Upper lobe of left lung (tissue), 6 donors: Measurements from ENCODE around the gene MYO18B. TPM values are rescaled to one million over a fixed set of nuclear protein-coding genes. Genes with fewer than 3 reads are reported as not detected.

ENCODE experiments used
- ATAC-seq, 2 donors: fragments of 200-7000 bp; cut with Tn5 transposase; one replicate each; pipeline ENCODE4 v1.9.1; 2022; ENCODE audit warnings: mild to moderate bottlenecking in 2 of 2, moderate library complexity in 2 of 2; ENCODE audit not compliant: low FRiP score in 2 of 2
- DNase-seq, 2 donors: peaks; one replicate each; pipeline ENCODE4 v3.0.0-alpha.2; 2019 to 2020
- H3K27ac ChIP-seq, 4 donors: fragments of 200-600 bp; sonication (generic); one replicate each; pipeline ENCODE4 v1.5.1; 2016 to 2019
- H3K27me3 ChIP-seq, 4 donors: fragments of 200-600 bp; sonication (generic); one replicate each; pipeline ENCODE4 v1.5.1; 2017 to 2019
- H3K36me3 ChIP-seq, 4 donors: fragments of 200-600 bp; sonication (generic); one replicate each; pipeline ENCODE4 v1.5.1; 2016 to 2019
- H3K4me1 ChIP-seq, 4 donors: fragments of 200-600 bp; sonication (generic); one replicate each; pipeline ENCODE4 v1.5.1; 2018 to 2019
- H3K4me3 ChIP-seq, 4 donors: fragments of 200-600 bp; sonication (generic); one replicate each; pipeline ENCODE4 v1.5.1; 2017 to 2019; ENCODE audit warnings: mild to moderate bottlenecking in 2 of 4, moderate library complexity in 1 of 4
- H3K9me3 ChIP-seq, 4 donors: fragments of 200-600 bp; sonication (generic); one replicate each; pipeline ENCODE4 v1.5.1; 2018 to 2019
- EP300 ChIP-seq, 4 donors: sonication (generic); formaldehyde crosslinking; IDR thresholded peaks; one replicate each; pipeline ENCODE4 v1.5.1; 2017; ENCODE audit warnings: antibody characterized with exemption in 4 of 4, control low read depth in 2 of 4
- POLR2A ChIP-seq, 4 donors: fragments of 450-650 bp; IDR thresholded peaks; one replicate each; pipeline ENCODE4 v1.5.1; 2016 to 2017; ENCODE audit warnings: antibody characterized with exemption in 4 of 4, mild to moderate bottlenecking in 2 of 4
- POLR2AphosphoS5 ChIP-seq, 2 donors: sonication (generic); formaldehyde crosslinking; IDR thresholded peaks; one replicate each; pipeline ENCODE4 v1.5.1; 2017; ENCODE audit warnings: antibody characterized with exemption in 2 of 2
- WGBS, 2 donors: methylation state at CpG; one replicate each; pipeline ENCODE4 v1.1.5; 2017 to 2018; 5-methylcytosine and 5-hydroxymethylcytosine counted together
- total RNA-seq, 6 donors: library from RNA; depleted of rRNA in 4 of 6; stranded (reverse); fragments of >200 nt in 4 of 6; gene quantifications; one replicate each; pipeline versions ENCODE4 v1.1.0 to v1.2.1, GENCODE V29; 2016 to 2021
- TF ChIP-seq, protein P1 (sequence below), 6 experiments: fragments of 450-650 bp in 4 of 6; fragments of 200-600 bp in 2 of 6; sonication (generic) in 2 of 6; IDR thresholded peaks; one replicate each; pipeline ENCODE4 v1.5.1; 2016 to 2019; ENCODE audit warnings: antibody characterized with exemption in 6 of 6
- donor health status: DM: no; HTN: no; CAD: no; lungs with moderate emphysema.
- donor health status: DM: no; HTN: yes; CAD: no; lungs with severe emphysema.

Gene MYO18B
- total RNA-seq, 6 donors from 2014 or later = 0.09 to 1.3 (median 0.17) TPM; not detected in 3

DNA sequence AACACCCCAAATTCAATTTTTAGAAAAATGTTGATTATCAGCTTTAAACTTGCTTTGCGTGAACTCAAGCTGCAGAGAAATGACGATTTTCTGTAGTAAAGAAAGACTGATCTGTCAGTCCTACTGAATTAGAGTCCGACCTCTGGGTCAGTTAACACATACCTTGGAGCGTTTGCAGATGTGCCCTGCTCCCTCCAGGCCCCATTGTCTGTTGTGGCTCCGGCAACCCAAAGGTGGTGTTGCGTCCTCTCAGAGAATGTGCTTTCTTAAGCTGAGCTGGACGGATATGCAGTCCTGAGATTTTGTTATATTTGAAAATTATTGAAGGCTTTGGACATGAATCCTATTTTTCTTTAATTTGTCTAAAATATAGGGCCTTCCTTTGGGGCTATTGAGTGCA, 31.5 kb upstream of the MYO18B start:
- WGBS, 2 donors = 89 to 92% methylated on average over 7 of the region's 7 CpGs
- H3K27me3 ChIP-seq = no peaks in the 10 kb centered on the region
- no peaks in the 10 kb centered on the region for H3K4me1 ChIP-seq
- DNase-seq (no peak), ATAC-seq (no peak)
- H3K9me3 ChIP-seq = no peaks in the 10 kb centered on the region
- TF ChIP-seq EP300 (IDR thresholded peaks at IDR 0.05) (no peak), POLR2AphosphoS5 (IDR thresholded peaks at IDR 0.05) (no peak), POLR2A (IDR thresholded peaks at IDR 0.05) (no peak)
- TF ChIP-seq, protein P1, sequence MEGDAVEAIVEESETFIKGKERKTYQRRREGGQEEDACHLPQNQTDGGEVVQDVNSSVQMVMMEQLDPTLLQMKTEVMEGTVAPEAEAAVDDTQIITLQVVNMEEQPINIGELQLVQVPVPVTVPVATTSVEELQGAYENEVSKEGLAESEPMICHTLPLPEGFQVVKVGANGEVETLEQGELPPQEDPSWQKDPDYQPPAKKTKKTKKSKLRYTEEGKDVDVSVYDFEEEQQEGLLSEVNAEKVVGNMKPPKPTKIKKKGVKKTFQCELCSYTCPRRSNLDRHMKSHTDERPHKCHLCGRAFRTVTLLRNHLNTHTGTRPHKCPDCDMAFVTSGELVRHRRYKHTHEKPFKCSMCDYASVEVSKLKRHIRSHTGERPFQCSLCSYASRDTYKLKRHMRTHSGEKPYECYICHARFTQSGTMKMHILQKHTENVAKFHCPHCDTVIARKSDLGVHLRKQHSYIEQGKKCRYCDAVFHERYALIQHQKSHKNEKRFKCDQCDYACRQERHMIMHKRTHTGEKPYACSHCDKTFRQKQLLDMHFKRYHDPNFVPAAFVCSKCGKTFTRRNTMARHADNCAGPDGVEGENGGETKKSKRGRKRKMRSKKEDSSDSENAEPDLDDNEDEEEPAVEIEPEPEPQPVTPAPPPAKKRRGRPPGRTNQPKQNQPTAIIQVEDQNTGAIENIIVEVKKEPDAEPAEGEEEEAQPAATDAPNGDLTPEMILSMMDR (IDR thresholded peaks at IDR 0.05) = no peak
- peaks cover 0 to 16% (median 5%) of the 10 kb centered on the region in 4 donors for H3K36me3 ChIP-seq
- no peak overlapping the region for H3K4me3 ChIP-seq
- no peak overlapping the region for H3K27ac ChIP-seq

DNA sequence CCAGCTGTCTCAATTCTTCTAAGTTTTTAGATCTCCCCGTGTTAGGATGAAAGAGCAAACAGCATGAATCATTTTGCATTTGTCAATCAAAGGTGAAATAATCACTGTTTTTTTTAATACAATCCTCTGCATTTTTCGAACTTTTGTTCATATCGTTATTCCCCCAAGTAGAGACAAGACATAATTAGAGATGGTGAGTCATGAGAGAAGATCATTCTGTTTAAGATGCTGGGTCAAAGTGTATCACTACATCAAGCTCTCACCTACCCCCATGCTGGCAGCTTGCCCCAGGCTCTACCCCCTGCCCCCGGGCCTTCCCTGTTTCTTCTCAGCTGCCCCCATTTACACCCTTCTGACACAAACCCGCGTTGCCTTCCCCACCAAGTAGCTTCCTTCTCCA, 30.5 kb upstream of the MYO18B start:
- Histone ChIP-seq H3K9me3 (no peaks in the 10 kb centered on the region), H3K4me3 (no peak overlapping the region), H3K36me3 (peaks cover 0 to 16% (median 5%) of the 10 kb centered on the region in 4 donors), H3K27ac (no peak overlapping the region), H3K27me3 (no peaks in the 10 kb centered on the region), H3K4me1 (no peaks in the 10 kb centered on the region)
- TF ChIP-seq, protein P1 (IDR thresholded peaks at IDR 0.05) = no peak
- no peak for TF ChIP-seq POLR2A (IDR thresholded peaks at IDR 0.05)
- TF ChIP-seq EP300 (IDR thresholded peaks at IDR 0.05) = no peak
- no peak for TF ChIP-seq POLR2AphosphoS5 (IDR thresholded peaks at IDR 0.05)
- no peak for ATAC-seq
- DNase-seq = no peak
- 77 to 80% methylated on average over 6 of the region's 6 CpGs for WGBS, 2 donors

DNA sequence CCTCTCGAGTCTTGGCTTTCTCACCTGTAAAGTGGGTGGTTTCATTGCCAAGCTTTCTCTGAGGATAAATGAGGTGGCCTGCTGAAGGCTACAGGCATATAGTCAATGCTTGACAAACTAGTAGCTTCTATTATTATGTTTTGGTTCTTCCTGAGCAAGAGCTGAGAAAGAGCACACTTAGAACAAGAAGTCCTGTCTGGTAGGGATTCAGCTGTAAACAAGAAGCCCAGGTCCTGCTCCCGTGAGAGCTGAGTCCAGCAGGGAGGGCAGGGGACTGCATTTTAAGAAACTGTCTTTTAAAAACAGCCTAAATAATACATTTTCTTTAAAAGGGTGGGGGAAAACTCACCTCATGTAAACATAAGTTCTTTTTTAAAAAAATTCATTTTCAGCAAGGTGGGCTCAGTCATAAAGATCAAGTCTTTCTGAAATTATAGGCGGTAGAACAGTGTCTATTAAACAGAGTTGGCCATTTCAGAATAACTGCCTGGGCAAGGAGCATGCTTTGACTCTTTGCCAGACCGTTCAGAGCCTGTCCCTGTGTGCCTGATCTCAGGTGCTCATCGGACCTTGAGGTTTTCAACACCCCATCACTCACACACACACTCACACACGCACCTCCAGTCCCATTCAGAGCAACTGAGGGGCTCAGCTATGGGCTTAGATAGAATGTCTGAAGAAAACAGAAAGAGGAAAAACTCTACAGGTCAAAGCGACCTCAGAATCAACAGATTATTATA, 29.2 kb upstream of the MYO18B start:
- Histone ChIP-seq H3K36me3 (peaks cover 0 to 11% (median 3%) of the 10 kb centered on the region in 4 donors), H3K4me1 (no peaks in the 10 kb centered on the region), H3K9me3 (no peaks in the 10 kb centered on the region), H3K27ac (no peak overlapping the region), H3K4me3 (no peak overlapping the region), H3K27me3 (no peaks in the 10 kb centered on the region)
- no peak for TF ChIP-seq POLR2A (IDR thresholded peaks at IDR 0.05)
- no peak for TF ChIP-seq EP300 (IDR thresholded peaks at IDR 0.05)
- TF ChIP-seq, protein P1 (IDR thresholded peaks at IDR 0.05) = no peak
- no peak for ATAC-seq
- no peak for DNase-seq
- WGBS, 2 donors = 90 to 91% methylated on average over 7 of the region's 7 CpGs

DNA sequence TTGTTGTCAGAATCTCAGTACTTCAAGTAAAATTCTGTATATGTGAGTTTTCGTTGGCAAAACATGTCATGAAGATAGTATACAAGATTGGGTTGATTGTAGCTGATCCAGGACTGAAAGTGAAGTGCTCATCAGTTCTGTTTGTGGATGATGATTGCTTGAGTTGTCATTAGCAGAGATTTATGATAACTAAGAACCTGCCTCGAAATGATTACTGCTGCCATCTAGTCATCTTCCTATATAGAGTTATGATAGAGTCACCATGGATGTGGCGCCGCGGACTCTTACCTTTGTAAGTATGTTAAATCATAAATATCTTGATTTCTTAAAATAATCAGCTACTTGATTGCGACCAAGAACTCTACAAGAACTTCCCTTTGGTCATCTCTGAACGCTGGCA, 27.9 kb upstream of the MYO18B start:
- no peak overlapping the region for H3K27ac ChIP-seq
- H3K36me3 ChIP-seq = peaks cover 0 to 10% (median 3%) of the 10 kb centered on the region in 4 donors
- WGBS, 2 donors = 93 to 94% methylated on average over 7 of the region's 7 CpGs
- no peaks in the 10 kb centered on the region for H3K9me3 ChIP-seq
- ATAC-seq = no peak
- no peaks in the 10 kb centered on the region for H3K4me1 ChIP-seq
- H3K27me3 ChIP-seq = no peaks in the 10 kb centered on the region
- no peak for DNase-seq
- no peak for TF ChIP-seq POLR2AphosphoS5 (IDR thresholded peaks at IDR 0.05)
- TF ChIP-seq, protein P1 (IDR thresholded peaks at IDR 0.05) = no peak
- no peak for TF ChIP-seq POLR2A (IDR thresholded peaks at IDR 0.05)
- TF ChIP-seq EP300 (IDR thresholded peaks at IDR 0.05) = no peak
- no peak overlapping the region for H3K4me3 ChIP-seq

DNA sequence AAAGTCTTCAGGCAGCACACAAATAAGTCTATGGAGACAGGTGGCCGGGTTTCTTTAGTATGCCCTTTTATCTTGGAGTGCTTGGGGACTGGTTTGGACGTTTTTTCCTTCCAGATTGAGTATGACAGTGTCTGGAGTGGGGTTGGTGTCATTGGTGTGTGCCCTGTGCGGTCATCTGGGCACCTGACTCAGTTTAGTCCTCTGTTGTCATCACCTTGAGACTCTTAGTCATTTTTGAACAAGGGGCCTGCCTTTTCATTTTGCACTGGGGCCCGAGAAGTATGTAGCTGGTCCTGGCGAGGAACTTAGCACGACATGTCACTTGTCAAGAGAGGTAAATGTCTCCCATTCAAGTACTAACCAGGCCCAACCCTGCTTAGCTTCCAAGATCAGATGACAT, 27.2 kb upstream of the MYO18B start:
- ATAC-seq = no peak
- Histone ChIP-seq H3K27me3 (no peaks in the 10 kb centered on the region), H3K36me3 (peaks cover 0 to 10% (median 3%) of the 10 kb centered on the region in 4 donors), H3K9me3 (no peaks in the 10 kb centered on the region), H3K27ac (no peak overlapping the region), H3K4me1 (no peaks in the 10 kb centered on the region), H3K4me3 (no peak overlapping the region)
- DNase-seq = no peak
- WGBS, 2 donors = 88% methylated on average over 6 of the region's 6 CpGs
- no peak for TF ChIP-seq POLR2AphosphoS5 (IDR thresholded peaks at IDR 0.05)
- no peak for TF ChIP-seq POLR2A (IDR thresholded peaks at IDR 0.05)
- TF ChIP-seq EP300 (IDR thresholded peaks at IDR 0.05) = no peak
- TF ChIP-seq, protein P1 (IDR thresholded peaks at IDR 0.05) = no peak
